Ascending aorta (tissue), 2 donors: ENCODE data around the gene MIS18A. TPM values are rescaled to one million over a fixed set of nuclear protein-coding genes. Genes with fewer than 3 reads are reported as not detected.
"Not testable (repeated sequence)": the region's sequence is repeated elsewhere in the genome, so short reads cannot be mapped to it uniquely, and the experiment has no call there.

ENCODE experiments used
- DNase-seq, 2 donors: peaks; one replicate each; pipeline ENCODE4 v3.0.0-alpha.2; 2019; ENCODE audit warnings: low spot score in 2 of 2
- H3K27ac ChIP-seq, 2 donors: fragments of 200-600 bp; sonication (generic); one replicate each; pipeline ENCODE4 v1.5.1; 2016 to 2017; ENCODE audit warnings: mild to moderate bottlenecking in 1 of 2
- H3K27me3 ChIP-seq: fragments of 200-600 bp; sonication (generic); one replicate; pipeline ENCODE4 v1.5.1; 2017
- H3K36me3 ChIP-seq, 2 donors: fragments of 200-600 bp; sonication (generic); one replicate each; pipeline ENCODE4 v1.5.1; 2016
- H3K4me1 ChIP-seq, 2 donors: fragments of 200-600 bp; sonication (generic); one replicate each; pipeline ENCODE4 v1.5.1; 2016 to 2017; ENCODE audit warnings: mild to moderate bottlenecking in 1 of 2
- H3K4me3 ChIP-seq, 2 donors: fragments of 200-600 bp; sonication (generic); one replicate each; pipeline ENCODE4 v1.5.1; 2016 to 2017; ENCODE audit warnings: mild to moderate bottlenecking in 1 of 2
- H3K9me3 ChIP-seq, 2 donors: fragments of 200-600 bp; sonication (generic); one replicate each; pipeline ENCODE4 v1.5.1; 2016
- CTCF ChIP-seq, 3 experiments: fragments of 200-600 bp in 2 of 3; fragments of 450-650 bp in 1 of 3; sonication (generic) in 2 of 3; IDR thresholded peaks; one replicate each; pipeline ENCODE4 v1.5.1; 2016 to 2019; ENCODE audit warnings: antibody characterized with exemption in 3 of 3, mild to moderate bottlenecking in 1 of 3, moderate library complexity in 1 of 3
- intact Hi-C: fragments of 100-400 bp; cut with DNase I; formaldehyde crosslinking; loops from one replicate; pipeline ENCODE4 v1.15.1; 2023
- total RNA-seq: library from RNA; depleted of rRNA; stranded (reverse); fragments of >200 nt; gene quantifications from one replicate; pipeline ENCODE4 v1.1.0, GENCODE V29; 2016

The MIS18A gene
- total RNA-seq, 1 donor from 2014 or later = 0.64 TPM

- Histone ChIP-seq H3K36me3 (peaks cover 47 to 78% of the 10 kb centered on the region in 2 donors), H3K4me1 (no peaks in the 10 kb centered on the region), H3K4me3 (no peak overlapping the region), H3K9me3 (no peaks in the 10 kb centered on the region), H3K27ac (no peak overlapping the region), H3K27me3 (no peaks in the 10 kb centered on the region)
- intact Hi-C loops = no loop called here
- no peak for TF ChIP-seq CTCF (IDR thresholded peaks at IDR 0.05)
- DNase-seq = no peak
Observed at GRCh38 chr21:32311621-32312020, 32.8 kb upstream of the MIS18A start.

GRCh38 chr21:32310976-32311375 is 32.1 kb upstream of the MIS18A start:
- H3K27me3 ChIP-seq, intact Hi-C loops, H3K9me3 ChIP-seq, H3K4me3 ChIP-seq, H3K27ac ChIP-seq, DNase-seq, H3K4me1 ChIP-seq: not testable (repeated sequence)
- H3K36me3 ChIP-seq = peaks cover 41 to 76% of the 10 kb centered on the region in 2 donors

- H3K27ac ChIP-seq = no peak overlapping the region
- no peaks in the 10 kb centered on the region for H3K9me3 ChIP-seq
- H3K27me3 ChIP-seq = no peaks in the 10 kb centered on the region
- no peak for DNase-seq
- no peak overlapping the region for H3K4me3 ChIP-seq
- no peaks in the 10 kb centered on the region for H3K4me1 ChIP-seq
- TF ChIP-seq CTCF (IDR thresholded peaks at IDR 0.05) = no peak
- intact Hi-C loops = no loop called here
- H3K36me3 ChIP-seq = peaks cover 34 to 70% of the 10 kb centered on the region in 2 donors
Observed at GRCh38 chr21:32309906-32310460, 31.1 kb upstream of the MIS18A start.

GRCh38 chr21:32308696-32309095 is 29.8 kb upstream of the MIS18A start:
- no peaks in the 10 kb centered on the region for H3K27me3 ChIP-seq
- H3K4me3 ChIP-seq = no peak overlapping the region
- intact Hi-C loops = no loop called here
- TF ChIP-seq CTCF (IDR thresholded peaks at IDR 0.05) = no peak
- no peaks in the 10 kb centered on the region for H3K4me1 ChIP-seq
- H3K36me3 ChIP-seq = peaks cover 23 to 58% of the 10 kb centered on the region in 2 donors
- DNase-seq = no peak
- H3K27ac ChIP-seq = no peak overlapping the region
- H3K9me3 ChIP-seq = no peaks in the 10 kb centered on the region

GRCh38 chr21:32307706-32308105 is 28.9 kb upstream of the MIS18A start:
- intact Hi-C loops = no loop called here
- no peaks in the 10 kb centered on the region for H3K4me1 ChIP-seq

More at GRCh38 chr21:32307706-32308105, 28.9 kb upstream of the MIS18A start:
- no peak overlapping the region for H3K4me3 ChIP-seq
- H3K27ac ChIP-seq = no peak overlapping the region
- H3K36me3 ChIP-seq = peaks cover 21 to 48% of the 10 kb centered on the region in 2 donors
- H3K9me3 ChIP-seq = no peaks in the 10 kb centered on the region
- no peak for TF ChIP-seq CTCF (IDR thresholded peaks at IDR 0.05)
- DNase-seq = no peak
- no peaks in the 10 kb centered on the region for H3K27me3 ChIP-seq
